Activated naive CD8-positive, alpha-beta T cell treated with anti-CD3 and anti-CD28 coated beads, Interleukin-2, amount 50 U/mL, for 24 hours (primary cell): ENCODE results near the gene HNRNPA0.

ENCODE experiments used
- ATAC-seq: fragments of 150-1000 bp; cut with Tn5 transposase; one replicate; pipeline ENCODE4 v1.10.0; 2021
- DNase-seq: peaks from one replicate; pipeline ENCODE4 v3.0.0; 2021
- H3K27ac Mint-ChIP-seq: one replicate; pipeline ENCODE4 v1.8.0; 2021; ENCODE audit warnings: mild to moderate bottlenecking, mixed read lengths
- H3K27me3 Mint-ChIP-seq: one replicate; pipeline ENCODE4 v1.8.0; 2021; ENCODE audit warnings: mixed read lengths
- H3K36me3 Mint-ChIP-seq: one replicate; pipeline ENCODE4 v1.8.0; 2021; ENCODE audit warnings: low read depth, mixed read lengths
- H3K4me1 Mint-ChIP-seq: one replicate; pipeline ENCODE4 v1.8.0; 2021; ENCODE audit warnings: mixed read lengths
- H3K4me3 Mint-ChIP-seq: one replicate; pipeline ENCODE4 v1.8.0; 2021; ENCODE audit warnings: mild to moderate bottlenecking, moderate library complexity, mixed read lengths
- H3K9me3 Mint-ChIP-seq: one replicate; pipeline ENCODE4 v1.8.0; 2021; ENCODE audit warnings: mixed read lengths

HNRNPA0 gene

DNA sequence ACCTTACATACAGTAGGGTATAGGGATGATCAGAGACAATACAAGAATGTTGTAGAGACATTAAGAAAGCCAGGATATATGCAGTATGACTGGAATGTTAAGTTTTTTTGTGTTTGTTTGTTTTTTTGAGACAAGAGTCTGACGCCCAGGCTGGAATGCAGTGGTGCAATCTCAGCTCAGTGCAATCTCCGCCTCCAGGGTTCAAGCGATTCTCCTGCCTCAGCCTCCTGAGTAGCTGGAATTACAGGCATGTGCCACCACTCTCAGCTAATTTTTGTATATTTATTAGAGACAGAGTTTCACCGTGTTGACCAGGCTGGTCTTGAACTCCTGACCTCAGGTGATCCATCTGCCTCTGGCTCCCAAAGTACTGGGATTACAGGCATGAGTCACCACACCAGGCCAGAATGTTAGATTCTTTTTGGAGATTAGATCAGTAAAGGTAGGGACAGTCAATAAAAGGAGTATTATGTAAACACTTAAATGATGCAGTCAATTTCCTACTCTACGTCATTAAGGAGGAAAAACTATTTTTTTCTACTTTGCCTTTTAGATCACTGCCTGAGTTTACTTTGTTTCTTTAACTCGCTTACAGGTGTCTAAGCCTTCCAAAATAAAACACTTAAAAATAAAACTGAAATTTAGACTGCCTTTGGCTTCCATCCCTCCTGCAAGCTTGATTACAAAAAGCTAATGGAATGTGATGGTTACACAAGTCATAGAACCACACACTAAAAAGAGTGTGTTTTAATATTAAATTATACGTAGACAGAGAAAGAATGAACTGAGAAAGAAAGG is 6.8 kb upstream of the HNRNPA0 start:
- Mint-ChIP-seq H3K27ac (no peak overlapping the region), H3K9me3 (no peaks in the 10 kb centered on the region), H3K27me3 (no peaks in the 10 kb centered on the region), H3K36me3 (no peaks in the 10 kb centered on the region), H3K4me3 (no peak overlapping the region), H3K4me1 (peaks cover 3% of the 10 kb centered on the region)
- DNase-seq (no peak), ATAC-seq (no peak)

DNA sequence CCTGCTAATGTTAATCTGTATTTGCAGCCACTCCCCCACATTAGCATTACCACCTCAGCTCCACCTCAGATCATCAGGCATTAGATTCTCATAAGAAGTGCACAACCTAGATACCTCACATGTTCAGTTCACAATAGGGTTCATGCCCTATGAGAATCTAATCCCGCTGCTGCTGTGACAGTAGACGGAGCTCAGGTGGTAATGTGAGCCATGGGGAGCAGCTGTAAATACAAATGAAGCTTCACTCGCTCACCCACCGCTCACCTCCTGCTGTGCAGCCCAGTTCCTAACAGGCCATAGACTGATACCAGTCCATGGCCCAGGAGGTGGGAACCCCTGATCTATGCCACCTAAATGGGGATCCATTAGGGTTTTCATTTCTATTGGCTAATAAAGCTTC is 6.1 kb upstream of the HNRNPA0 start:
- Mint-ChIP-seq H3K27me3 (no peaks in the 10 kb centered on the region), H3K4me3 (no peak overlapping the region), H3K4me1 (peaks cover 7% of the 10 kb centered on the region), H3K36me3 (no peaks in the 10 kb centered on the region), H3K27ac (no peak overlapping the region), H3K9me3 (no peaks in the 10 kb centered on the region)
- ATAC-seq (no peak), DNase-seq (no peak)

DNA sequence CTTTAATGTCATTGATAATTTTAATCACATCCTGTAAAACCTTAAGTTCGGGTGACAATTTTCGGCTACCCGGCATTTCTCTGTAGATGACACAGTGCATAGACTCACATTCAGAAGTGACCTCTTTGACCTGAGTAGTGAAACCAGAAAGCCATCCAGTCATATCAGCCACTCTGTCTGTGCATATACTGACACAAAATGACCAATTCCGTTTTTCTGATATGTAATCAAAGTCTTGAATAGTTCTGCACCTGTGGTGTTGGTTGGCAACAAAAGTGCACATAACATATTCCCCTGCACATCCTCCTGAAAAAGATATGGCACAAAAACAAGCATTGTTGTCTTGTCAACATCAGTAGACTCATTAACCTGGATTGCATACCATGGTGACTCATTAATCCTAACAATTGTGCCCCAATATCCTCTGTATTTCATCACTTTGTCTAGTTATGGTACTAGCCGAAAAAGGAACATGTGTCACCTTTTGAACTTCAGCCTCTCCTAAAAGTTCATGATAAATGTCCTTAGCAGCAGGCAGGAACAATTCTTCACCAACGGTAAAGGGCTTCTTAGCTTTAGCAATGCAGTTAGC is 4.6 kb upstream of the HNRNPA0 start:
- Mint-ChIP-seq H3K27ac (no peak overlapping the region), H3K4me3 (no peak overlapping the region), H3K4me1 (peaks cover 11% of the 10 kb centered on the region), H3K9me3 (no peaks in the 10 kb centered on the region), H3K27me3 (no peaks in the 10 kb centered on the region), H3K36me3 (peaks cover 1% of the 10 kb centered on the region)
- ATAC-seq (no peak), DNase-seq (no peak)

DNA sequence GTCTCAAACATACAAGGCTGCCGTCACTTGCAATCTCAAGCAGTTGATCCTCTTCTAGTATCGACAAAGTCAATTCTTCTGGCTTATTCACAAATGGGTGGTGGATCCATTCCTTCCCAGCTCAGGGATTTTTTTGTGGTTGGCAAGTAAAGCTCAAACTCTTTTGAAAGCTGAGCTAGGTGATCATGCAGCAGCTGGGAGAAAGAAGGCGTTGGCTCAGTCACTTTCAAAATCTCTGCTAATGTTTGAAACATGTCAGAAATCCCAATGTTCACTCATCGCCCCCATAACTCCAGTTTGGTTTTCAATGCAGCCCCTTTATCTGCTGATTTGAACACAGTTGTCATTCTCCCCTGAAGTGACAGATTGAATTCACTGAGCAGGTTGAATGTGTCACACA is 4.0 kb upstream of the HNRNPA0 start:
- Mint-ChIP-seq H3K9me3 (no peaks in the 10 kb centered on the region), H3K27ac (no peak overlapping the region), H3K4me3 (no peak overlapping the region), H3K4me1 (peaks cover 11% of the 10 kb centered on the region), H3K27me3 (no peaks in the 10 kb centered on the region), H3K36me3 (peaks cover 8% of the 10 kb centered on the region)
- ATAC-seq: no peak
- DNase-seq: no peak

DNA sequence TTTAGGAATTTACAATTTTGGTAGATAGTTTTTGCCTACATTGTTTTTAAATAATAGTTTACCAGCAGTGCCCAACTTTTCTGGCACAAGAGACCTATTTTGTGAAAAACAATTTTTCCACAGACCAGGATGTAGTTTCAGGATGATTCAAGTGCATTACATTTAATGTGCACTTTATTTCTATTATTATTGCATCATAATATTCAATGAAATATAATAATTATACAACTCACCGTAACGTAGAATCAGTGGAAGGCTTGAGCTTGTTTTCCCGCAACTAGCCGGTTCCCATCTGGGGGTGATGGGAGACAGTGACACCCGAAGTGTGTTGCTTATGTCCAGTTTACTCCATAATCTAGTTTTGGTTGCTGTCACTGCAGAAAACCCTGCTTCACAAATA is 3.5 kb upstream of the HNRNPA0 start:
- ATAC-seq (no peak), DNase-seq (no peak)
- Mint-ChIP-seq H3K9me3 (no peaks in the 10 kb centered on the region), H3K4me1 (peaks cover 11% of the 10 kb centered on the region), H3K4me3 (no peak overlapping the region), H3K27ac (no peak overlapping the region), H3K27me3 (no peaks in the 10 kb centered on the region), H3K36me3 (peaks cover 13% of the 10 kb centered on the region)

DNA sequence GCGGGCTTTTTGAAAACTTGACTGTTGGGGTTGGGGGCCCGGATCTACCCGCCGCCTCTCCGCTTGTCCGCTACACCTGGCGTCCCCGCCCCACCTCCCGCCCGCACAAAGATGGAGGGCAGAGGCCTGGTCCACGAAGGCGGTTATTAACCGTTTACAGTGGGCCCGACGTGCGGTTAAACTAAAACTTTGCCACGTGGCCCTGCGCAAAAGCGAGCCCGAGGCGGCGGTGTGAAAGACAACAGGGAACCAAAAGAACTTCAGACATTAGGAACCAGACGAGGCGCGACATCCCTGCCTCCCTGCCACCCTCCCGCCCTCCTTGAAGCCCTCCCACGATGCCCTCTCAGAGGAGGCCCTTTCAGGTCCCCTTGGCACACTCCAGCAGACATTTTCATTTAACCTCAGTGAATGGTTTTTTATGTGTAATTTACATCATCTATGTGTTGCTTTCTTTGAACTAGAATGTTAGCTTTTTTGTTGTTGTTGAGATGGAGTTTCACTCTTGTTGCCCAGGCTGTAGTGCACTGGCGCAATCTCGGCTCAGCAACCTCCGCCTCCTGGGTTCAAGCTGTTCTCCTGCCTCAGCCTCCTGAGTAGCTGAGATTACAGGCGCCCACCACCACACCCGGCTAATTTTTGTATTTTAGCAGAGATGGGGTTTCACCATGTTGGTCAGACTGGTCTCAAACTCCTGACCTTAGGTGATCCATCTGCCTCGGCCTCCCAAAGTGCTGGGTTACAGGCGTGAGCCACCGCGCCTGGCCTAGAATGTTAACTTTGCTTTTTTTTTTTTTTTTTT is 999 bp upstream of the HNRNPA0 start:
- Mint-ChIP-seq H3K27me3 (no peaks in the 10 kb centered on the region), H3K4me3 (peak overlapping the region; percentile 89), H3K27ac (peak overlapping the region; percentile 99), H3K36me3 (peaks cover 36% of the 10 kb centered on the region), H3K4me1 (peaks cover 30% of the 10 kb centered on the region), H3K9me3 (no peaks in the 10 kb centered on the region)
- ATAC-seq (peak; percentile 26), DNase-seq (no peak)

DNA sequence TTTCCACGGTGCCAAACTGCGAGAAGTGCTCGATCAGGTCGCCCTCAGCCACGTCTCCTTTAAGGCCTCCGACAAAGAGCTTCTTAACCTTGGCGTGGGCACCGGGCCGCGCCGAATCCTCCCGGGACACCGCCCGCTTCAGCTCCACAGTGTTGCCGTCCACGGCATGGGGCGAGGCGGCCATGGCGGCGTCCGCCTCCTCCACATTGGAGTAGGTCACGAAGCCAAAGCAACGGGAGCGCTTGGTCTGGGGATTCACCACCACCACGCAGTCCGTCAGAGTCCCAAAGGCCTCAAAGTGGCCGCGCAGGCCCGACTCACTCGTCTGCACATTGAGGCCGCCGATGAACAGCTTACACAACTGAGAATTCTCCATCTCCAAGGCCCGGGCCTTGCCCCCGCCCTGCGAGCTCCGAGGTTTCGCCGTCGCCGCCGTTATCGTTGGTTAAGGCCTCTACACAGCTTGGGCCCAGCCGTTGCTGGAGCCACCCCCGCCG is 424 bp downstream of the HNRNPA0 start:
- peaks cover 37% of the 10 kb centered on the region for H3K36me3 Mint-ChIP-seq
- DNase-seq: peak; percentile 47
- H3K4me3 Mint-ChIP-seq: peak overlapping the region; percentile 89
- H3K4me1 Mint-ChIP-seq: peaks cover 33% of the 10 kb centered on the region
- no peaks in the 10 kb centered on the region for H3K9me3 Mint-ChIP-seq
- H3K27ac Mint-ChIP-seq: peak overlapping the region; percentile 99
- peak; percentile 2 for ATAC-seq
- no peaks in the 10 kb centered on the region for H3K27me3 Mint-ChIP-seq

DNA sequence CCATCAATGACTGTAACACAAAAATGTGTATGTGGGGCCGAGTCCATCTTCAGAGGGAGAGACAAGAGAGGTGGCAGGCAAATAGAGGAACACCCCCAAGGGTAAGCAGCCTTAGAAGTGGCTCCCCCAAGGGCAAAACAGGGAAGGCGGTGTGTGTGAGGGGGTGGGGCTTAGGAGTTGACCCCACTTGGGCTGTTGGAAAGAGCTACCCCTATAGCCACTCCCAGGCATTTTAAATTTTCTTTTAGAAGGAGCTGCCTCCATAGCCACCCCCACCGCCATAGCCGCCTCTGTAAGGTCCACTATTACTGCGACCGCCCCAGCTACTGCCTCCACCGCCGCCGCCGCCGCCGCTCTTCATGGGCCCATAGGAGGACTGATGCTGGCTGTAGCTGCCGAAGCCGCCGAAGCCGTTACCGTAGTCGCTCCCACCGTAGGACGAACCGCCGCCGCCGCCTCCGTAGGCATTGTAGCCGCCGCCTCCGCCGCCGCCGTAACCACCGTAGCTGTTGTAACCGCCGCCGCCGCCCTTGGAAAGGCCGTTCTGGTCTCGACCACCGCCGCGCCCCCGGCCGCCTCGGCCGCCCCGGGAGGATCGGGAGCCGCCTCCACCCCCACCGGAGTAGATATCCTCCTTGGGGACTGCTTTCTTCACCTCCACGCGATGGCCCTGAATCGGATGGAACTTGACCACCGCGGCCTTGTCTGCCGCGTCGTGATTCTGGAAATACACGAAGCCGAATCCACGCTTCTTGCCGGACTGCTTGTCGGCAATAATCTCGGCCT is 1.1 kb downstream of the HNRNPA0 start:
- peak; percentile 44 for DNase-seq
- Mint-ChIP-seq H3K4me3 (peak overlapping the region; percentile 89), H3K9me3 (no peaks in the 10 kb centered on the region), H3K36me3 (peaks cover 37% of the 10 kb centered on the region), H3K27me3 (no peaks in the 10 kb centered on the region), H3K4me1 (peaks cover 33% of the 10 kb centered on the region), H3K27ac (peak overlapping the region; percentile 99)
- no peak for ATAC-seq

DNA sequence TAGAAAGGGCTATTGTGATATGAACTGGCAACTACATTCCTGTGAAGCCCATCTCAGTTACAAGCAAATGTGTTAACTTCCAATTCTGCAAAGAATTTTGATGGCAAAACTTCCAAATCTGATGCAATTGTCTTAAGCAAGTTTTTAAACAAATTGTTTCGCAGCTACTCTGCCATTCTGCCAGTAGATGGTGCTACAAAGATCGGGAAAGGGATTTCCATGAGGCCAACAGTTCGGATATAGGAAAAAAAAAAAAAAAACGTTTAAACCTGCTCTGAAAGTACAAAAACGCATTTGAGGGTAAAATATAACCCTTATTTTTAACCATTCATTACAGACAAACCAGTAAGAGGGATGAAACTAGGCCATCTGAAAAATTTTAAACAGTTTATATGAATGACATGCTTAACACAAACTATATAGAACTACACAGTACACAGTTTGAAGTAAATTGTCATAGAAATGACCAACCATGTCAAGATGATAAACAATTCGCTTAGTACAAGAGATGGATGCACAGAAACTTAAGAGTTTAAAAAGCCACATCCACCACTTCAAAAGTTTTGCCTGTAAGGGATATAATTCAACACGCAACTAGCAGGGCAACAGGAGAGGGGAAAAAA is 2.2 kb downstream of the HNRNPA0 start:
- Mint-ChIP-seq H3K4me1 (peaks cover 33% of the 10 kb centered on the region), H3K9me3 (no peaks in the 10 kb centered on the region)

DNA sequence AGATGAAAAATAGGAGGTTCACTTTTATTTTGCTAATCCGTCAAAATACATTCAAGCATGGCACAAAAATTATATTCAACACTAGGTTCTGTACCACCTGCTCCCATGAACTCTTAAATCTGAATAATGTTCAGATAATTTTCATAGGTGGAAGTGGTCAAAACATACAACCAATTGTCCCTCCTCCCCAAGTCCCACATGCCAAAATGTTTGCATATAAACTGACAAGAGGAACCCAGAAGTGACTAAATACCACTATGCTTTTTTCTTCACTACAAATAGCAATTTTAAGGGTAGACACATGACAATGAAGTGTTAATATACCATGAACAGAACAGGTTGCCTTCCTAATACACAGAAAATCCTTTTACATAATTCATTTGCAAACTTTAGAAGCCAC is 3.7 kb downstream of the HNRNPA0 start:
- Mint-ChIP-seq H3K36me3 (peaks cover 37% of the 10 kb centered on the region), H3K4me3 (peak overlapping the region; percentile 89), H3K9me3 (no peaks in the 10 kb centered on the region), H3K4me1 (peaks cover 26% of the 10 kb centered on the region), H3K27me3 (no peaks in the 10 kb centered on the region), H3K27ac (peak overlapping the region; percentile 57)
- DNase-seq (no peak), ATAC-seq (no peak)

More for the DNA sequence above, 2.2 kb downstream of the HNRNPA0 start:
- ATAC-seq (no peak), DNase-seq (no peak)
- H3K4me3 Mint-ChIP-seq: peak overlapping the region; percentile 89
- no peaks in the 10 kb centered on the region for H3K27me3 Mint-ChIP-seq
- peaks cover 37% of the 10 kb centered on the region for H3K36me3 Mint-ChIP-seq
- H3K27ac Mint-ChIP-seq: peak overlapping the region; percentile 99

DNA sequence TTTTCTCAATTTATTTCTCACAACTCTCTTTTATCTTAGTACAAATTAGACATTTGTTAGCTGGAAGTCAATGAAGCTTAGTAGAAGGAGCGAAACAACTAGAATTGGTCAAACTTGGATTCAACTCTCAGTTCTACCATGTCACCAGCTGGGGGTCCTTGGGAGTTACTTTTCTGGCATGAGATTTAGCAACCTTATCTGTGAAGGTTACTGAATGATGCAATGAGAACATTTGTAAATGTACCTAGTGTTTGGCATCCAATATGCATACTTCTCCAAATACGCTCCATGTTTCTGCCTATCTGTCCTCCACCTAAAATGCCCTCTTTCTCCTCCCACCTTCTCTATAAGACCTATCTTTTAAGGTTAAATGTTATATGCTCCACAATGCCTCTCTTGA is 6.3 kb downstream of the HNRNPA0 start:
- Mint-ChIP-seq H3K4me3 (no peak overlapping the region), H3K9me3 (no peaks in the 10 kb centered on the region), H3K36me3 (peaks cover 26% of the 10 kb centered on the region), H3K27me3 (no peaks in the 10 kb centered on the region), H3K4me1 (peaks cover 23% of the 10 kb centered on the region), H3K27ac (no peak overlapping the region)
- ATAC-seq (no peak), DNase-seq (no peak)

DNA sequence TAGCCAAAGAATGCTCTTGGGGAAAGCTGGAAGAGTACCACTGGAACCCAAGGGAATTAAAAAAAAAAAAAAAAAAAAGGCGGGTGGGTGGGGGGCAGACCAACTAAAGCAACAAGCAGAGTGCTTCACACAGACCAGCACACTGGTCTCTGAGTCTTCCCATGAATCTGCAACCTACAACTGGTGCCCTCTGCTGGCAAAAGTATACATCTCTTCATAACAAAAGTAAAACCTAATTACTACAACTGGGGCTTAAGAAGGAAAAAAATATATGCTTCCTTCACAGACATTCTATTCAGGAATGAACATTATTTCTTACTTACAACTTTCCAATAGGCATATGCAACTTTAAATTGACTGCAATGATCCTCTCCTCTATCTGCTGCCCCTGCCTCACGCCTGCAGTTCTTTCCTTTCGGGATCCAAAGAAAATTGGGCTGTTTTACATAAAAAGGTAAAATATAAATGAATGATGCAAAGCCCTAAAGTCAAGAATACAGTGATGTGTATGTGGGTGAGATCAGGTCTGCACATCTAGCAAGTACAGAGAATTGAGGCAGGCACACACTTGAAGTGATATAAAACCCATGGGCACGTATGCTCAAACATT is 11.0 kb downstream of the HNRNPA0 start:
- H3K36me3 Mint-ChIP-seq: peaks cover 4% of the 10 kb centered on the region
- H3K9me3 Mint-ChIP-seq: peaks cover 5% of the 10 kb centered on the region
- no peak overlapping the region for H3K4me3 Mint-ChIP-seq
- ATAC-seq (peak; percentile 80), DNase-seq (peak; percentile 45)
- no peaks in the 10 kb centered on the region for H3K27me3 Mint-ChIP-seq
- peaks cover 2% of the 10 kb centered on the region for H3K4me1 Mint-ChIP-seq
- H3K27ac Mint-ChIP-seq: no peak overlapping the region

DNA sequence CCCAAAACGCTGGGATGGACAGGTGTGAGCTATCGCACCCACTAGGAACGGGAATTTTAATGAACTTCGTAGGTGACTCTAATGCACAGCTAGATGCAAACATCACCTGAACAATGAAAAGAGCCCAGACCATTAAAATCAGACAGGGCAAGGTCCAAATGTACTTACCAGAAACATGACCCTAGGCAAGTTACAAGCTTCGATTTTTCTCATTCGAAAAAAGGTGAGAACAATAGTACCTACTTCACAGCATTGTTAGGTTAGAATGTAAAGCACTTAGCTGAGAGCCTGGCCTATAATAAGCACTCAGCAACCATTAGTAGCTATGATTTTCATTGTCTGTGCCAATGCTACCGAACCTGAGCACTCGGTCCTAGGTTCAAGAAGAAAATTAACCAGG is 12.4 kb downstream of the HNRNPA0 start:
- H3K4me1 Mint-ChIP-seq: peaks cover 2% of the 10 kb centered on the region
- ATAC-seq: no peak
- H3K27ac Mint-ChIP-seq: no peak overlapping the region
- DNase-seq: no peak
- H3K4me3 Mint-ChIP-seq: no peak overlapping the region
- peaks cover 9% of the 10 kb centered on the region for H3K9me3 Mint-ChIP-seq
- peaks cover 7% of the 10 kb centered on the region for H3K36me3 Mint-ChIP-seq
- H3K27me3 Mint-ChIP-seq: no peaks in the 10 kb centered on the region
